ENCODE results near the gene MTRF1L. TPM values are rescaled to one million over a fixed set of nuclear protein-coding genes. Genes with fewer than 3 reads are reported as not detected.

The MTRF1L gene
- total and polyA plus RNA-seq, 2 of the 13 experiments (the other 11 are each of a cell fraction or from before 2014, with no cell fraction given), result 17.6 to 28.7 TPM

- TF ChIP-seq, protein P1, sequence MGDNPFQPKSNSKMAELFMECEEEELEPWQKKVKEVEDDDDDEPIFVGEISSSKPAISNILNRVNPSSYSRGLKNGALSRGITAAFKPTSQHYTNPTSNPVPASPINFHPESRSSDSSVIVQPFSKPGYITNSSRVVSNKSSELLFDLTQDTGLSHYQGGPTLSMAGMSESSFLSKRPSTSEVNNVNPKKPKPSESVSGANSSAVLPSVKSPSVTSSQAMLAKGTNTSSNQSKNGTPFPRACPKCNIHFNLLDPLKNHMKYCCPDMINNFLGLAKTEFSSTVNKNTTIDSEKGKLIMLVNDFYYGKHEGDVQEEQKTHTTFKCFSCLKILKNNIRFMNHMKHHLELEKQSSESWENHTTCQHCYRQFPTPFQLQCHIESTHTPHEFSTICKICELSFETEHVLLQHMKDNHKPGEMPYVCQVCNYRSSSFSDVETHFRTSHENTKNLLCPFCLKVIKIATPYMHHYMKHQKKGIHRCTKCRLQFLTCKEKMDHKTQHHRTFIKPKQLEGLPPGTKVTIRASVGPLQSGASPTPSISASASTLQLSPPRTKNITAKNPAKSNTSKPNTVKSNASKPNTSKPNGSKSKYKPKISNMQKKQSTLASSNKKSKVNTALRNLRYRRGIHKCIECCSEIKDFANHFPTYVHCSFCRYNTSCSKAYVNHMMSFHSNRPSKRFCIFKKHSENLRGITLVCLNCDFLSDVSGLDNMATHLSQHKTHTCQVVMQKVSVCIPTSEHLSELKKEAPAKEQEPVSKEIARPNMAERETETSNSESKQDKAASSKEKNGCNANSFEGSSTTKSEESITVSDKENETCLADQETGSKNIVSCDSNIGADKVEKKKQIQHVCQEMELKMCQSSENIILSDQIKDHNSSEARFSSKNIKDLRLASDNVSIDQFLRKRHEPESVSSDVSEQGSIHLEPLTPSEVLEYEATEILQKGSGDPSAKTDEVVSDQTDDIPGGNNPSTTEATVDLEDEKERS (CRISPR knock-in tag; IDR thresholded peaks at IDR 0.05), result no peak; the same call in 1 of the 2 replicates
- TF ChIP-seq CBX5 (CRISPR knock-in tag; IDR thresholded peaks at IDR 0.05; ENCODE audit: borderline replicate concordance) (peak; percentile 41; the same call in 1 of the 2 replicates), PHB2 (IDR thresholded peaks at IDR 0.05; ENCODE audit: partially characterized antibody) (no peak), ZNF136 (CRISPR knock-in tag; IDR thresholded peaks at IDR 0.05; ENCODE audit: low read depth) (peak; percentile 65; the same call in 1 of the 2 replicates), DR1 (CRISPR knock-in tag; IDR thresholded peaks at IDR 0.05) (0 out of 2 replicates have a peak, but pooled peaks have one; percentile 40), NFE2 (CRISPR knock-in tag; IDR thresholded peaks at IDR 0.05) (no peak), RAD51 (IDR thresholded peaks at IDR 0.05; ENCODE audit: borderline replicate concordance) (no peak), POLR2AphosphoS5 (IDR thresholded peaks at IDR 0.05; ENCODE audit: low read depth, low read length) (peak; percentile 92), ZNF749 (CRISPR knock-in tag; IDR thresholded peaks at IDR 0.05; ENCODE audit: borderline replicate concordance) (peak; percentile 100)
- TF ChIP-seq, protein P2, sequence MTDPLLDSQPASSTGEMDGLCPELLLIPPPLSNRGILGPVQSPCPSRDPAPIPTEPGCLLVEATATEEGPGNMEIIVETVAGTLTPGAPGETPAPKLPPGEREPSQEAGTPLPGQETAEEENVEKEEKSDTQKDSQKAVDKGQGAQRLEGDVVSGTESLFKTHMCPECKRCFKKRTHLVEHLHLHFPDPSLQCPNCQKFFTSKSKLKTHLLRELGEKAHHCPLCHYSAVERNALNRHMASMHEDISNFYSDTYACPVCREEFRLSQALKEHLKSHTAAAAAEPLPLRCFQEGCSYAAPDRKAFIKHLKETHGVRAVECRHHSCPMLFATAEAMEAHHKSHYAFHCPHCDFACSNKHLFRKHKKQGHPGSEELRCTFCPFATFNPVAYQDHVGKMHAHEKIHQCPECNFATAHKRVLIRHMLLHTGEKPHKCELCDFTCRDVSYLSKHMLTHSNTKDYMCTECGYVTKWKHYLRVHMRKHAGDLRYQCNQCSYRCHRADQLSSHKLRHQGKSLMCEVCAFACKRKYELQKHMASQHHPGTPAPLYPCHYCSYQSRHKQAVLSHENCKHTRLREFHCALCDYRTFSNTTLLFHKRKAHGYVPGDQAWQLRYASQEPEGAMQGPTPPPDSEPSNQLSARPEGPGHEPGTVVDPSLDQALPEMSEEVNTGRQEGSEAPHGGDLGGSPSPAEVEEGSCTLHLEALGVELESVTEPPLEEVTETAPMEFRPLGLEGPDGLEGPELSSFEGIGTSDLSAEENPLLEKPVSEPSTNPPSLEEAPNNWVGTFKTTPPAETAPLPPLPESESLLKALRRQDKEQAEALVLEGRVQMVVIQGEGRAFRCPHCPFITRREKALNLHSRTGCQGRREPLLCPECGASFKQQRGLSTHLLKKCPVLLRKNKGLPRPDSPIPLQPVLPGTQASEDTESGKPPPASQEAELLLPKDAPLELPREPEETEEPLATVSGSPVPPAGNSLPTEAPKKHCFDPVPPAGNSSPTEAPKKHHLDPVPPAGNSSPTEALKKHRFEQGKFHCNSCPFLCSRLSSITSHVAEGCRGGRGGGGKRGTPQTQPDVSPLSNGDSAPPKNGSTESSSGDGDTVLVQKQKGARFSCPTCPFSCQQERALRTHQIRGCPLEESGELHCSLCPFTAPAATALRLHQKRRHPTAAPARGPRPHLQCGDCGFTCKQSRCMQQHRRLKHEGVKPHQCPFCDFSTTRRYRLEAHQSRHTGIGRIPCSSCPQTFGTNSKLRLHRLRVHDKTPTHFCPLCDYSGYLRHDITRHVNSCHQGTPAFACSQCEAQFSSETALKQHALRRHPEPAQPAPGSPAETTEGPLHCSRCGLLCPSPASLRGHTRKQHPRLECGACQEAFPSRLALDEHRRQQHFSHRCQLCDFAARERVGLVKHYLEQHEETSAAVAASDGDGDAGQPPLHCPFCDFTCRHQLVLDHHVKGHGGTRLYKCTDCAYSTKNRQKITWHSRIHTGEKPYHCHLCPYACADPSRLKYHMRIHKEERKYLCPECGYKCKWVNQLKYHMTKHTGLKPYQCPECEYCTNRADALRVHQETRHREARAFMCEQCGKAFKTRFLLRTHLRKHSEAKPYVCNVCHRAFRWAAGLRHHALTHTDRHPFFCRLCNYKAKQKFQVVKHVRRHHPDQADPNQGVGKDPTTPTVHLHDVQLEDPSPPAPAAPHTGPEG (CRISPR knock-in tag; IDR thresholded peaks at IDR 0.05), result peak; percentile 64; the same call in 1 of the 2 replicates
- TF ChIP-seq, protein P3, sequence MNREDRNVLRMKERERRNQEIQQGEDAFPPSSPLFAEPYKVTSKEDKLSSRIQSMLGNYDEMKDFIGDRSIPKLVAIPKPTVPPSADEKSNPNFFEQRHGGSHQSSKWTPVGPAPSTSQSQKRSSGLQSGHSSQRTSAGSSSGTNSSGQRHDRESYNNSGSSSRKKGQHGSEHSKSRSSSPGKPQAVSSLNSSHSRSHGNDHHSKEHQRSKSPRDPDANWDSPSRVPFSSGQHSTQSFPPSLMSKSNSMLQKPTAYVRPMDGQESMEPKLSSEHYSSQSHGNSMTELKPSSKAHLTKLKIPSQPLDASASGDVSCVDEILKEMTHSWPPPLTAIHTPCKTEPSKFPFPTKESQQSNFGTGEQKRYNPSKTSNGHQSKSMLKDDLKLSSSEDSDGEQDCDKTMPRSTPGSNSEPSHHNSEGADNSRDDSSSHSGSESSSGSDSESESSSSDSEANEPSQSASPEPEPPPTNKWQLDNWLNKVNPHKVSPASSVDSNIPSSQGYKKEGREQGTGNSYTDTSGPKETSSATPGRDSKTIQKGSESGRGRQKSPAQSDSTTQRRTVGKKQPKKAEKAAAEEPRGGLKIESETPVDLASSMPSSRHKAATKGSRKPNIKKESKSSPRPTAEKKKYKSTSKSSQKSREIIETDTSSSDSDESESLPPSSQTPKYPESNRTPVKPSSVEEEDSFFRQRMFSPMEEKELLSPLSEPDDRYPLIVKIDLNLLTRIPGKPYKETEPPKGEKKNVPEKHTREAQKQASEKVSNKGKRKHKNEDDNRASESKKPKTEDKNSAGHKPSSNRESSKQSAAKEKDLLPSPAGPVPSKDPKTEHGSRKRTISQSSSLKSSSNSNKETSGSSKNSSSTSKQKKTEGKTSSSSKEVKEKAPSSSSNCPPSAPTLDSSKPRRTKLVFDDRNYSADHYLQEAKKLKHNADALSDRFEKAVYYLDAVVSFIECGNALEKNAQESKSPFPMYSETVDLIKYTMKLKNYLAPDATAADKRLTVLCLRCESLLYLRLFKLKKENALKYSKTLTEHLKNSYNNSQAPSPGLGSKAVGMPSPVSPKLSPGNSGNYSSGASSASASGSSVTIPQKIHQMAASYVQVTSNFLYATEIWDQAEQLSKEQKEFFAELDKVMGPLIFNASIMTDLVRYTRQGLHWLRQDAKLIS (CRISPR knock-in tag; IDR thresholded peaks at IDR 0.05), result no peak; the same call in 1 of the 2 replicates
- TF ChIP-seq, protein P4, sequence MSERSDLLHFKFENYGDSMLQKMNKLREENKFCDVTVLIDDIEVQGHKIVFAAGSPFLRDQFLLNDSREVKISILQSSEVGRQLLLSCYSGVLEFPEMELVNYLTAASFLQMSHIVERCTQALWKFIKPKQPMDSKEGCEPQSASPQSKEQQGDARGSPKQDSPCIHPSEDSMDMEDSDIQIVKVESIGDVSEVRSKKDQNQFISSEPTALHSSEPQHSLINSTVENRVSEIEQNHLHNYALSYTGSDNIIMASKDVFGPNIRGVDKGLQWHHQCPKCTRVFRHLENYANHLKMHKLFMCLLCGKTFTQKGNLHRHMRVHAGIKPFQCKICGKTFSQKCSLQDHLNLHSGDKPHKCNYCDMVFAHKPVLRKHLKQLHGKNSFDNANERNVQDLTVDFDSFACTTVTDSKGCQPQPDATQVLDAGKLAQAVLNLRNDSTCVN (CRISPR knock-in tag; IDR thresholded peaks at IDR 0.05; ENCODE audit: borderline replicate concordance), result peak; percentile 75
- TF ChIP-seq, protein P5, sequence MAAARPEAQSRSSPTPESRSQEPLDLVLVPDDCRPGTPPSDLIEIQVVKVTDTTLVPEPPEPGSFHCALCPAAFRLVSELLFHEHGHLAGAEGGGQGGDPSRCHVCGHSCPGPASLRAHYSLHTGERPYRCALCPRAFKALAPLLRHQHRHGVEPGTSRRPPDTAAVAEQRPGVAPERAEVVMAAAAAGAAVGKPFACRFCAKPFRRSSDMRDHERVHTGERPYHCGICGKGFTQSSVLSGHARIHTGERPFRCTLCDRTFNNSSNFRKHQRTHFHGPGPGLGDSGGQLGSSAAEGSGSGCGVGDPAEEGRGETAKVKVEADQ (CRISPR knock-in tag; IDR thresholded peaks at IDR 0.05; ENCODE audit: borderline replicate concordance), result no peak; the same call in 1 of the 2 replicates
These were observed 19.4 kb downstream of the MTRF1L start, which contains the start of gene FBXO5 (continued) for GRCh38 chr6:152982904-152983636.

Measured in HepG2 (cell line).